OCI-LY7 (cell line): ENCODE results near the gene HOTAIR.

ENCODE experiments used
- EZH2phosphoT487 ChIP-seq: fragments of 200-600 bp; sonication (generic); IDR thresholded peaks from 2 replicates; pipeline ENCODE4 v1.6.1; 2018; ENCODE audit warnings: low read depth, borderline replicate concordance, mild to moderate bottlenecking, mixed run types, antibody characterized with exemption, low read length, moderate library complexity, mixed read lengths
- TF ChIP-seq, protein P1 (sequence below): fragments of 200-600 bp; sonication (generic); conservative IDR thresholded peaks from 2 replicates; pipeline ENCODE4 v1.5.1; 2014; ENCODE audit warnings: mild to moderate bottlenecking, antibody characterized with exemption, low read length, moderate library complexity, mixed read lengths

DNA sequence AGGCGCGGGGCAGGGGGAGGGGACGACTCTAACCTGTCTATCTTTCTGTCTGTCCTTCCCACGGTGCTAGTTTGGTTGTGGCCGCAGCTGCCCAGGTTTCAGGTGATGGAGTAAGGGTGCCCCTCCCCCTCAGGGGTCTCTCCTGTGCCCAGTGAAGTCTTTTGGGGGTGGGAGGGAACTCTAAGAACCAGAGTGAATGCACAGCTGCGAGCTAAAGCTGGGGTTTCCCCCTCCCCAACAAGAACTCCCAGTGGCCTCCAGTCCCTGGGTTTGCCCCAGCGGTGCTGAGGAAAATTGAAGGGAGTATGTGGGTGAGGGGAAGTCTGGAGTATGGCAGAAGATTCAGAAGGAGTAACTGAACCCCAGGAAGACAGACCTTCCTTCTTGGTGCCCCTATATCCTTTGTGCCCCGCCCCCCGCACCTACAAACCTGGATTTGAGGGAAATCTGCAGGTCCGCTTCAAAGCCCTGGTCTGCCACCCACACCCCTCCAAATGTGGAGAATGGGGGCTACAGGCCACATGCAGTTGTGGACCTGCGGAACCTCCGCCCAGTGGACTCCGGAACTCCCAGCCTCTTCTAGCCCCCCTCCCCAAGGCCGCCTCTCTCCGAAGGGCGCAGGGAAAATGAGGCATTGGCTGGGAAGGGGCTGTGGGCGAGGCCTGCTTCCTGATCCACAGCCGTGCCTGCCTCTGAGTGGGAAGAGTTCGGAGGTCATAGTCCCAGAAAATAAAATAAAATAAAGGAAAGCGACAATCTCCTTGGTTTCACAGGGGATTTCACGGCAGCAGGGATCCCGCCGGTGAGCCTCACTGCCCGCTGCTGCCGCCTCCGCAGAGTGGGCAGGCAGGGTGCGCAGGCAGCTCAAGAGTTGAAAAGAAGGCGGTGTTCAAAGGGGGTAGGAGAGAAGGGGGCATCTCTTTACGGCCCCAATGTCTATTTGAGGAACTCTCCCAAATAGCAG, 21.8 kb upstream of the HOTAIR start:
- TF ChIP-seq, protein P1, sequence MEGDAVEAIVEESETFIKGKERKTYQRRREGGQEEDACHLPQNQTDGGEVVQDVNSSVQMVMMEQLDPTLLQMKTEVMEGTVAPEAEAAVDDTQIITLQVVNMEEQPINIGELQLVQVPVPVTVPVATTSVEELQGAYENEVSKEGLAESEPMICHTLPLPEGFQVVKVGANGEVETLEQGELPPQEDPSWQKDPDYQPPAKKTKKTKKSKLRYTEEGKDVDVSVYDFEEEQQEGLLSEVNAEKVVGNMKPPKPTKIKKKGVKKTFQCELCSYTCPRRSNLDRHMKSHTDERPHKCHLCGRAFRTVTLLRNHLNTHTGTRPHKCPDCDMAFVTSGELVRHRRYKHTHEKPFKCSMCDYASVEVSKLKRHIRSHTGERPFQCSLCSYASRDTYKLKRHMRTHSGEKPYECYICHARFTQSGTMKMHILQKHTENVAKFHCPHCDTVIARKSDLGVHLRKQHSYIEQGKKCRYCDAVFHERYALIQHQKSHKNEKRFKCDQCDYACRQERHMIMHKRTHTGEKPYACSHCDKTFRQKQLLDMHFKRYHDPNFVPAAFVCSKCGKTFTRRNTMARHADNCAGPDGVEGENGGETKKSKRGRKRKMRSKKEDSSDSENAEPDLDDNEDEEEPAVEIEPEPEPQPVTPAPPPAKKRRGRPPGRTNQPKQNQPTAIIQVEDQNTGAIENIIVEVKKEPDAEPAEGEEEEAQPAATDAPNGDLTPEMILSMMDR = no peak
- TF ChIP-seq EZH2phosphoT487 = no peak
